Lung microvascular endothelial cell (primary cell): ENCODE results near the gene NUDT16. TPM values are rescaled to one million over a fixed set of nuclear protein-coding genes. Genes with fewer than 3 reads are reported as not detected.
A peak's percentile ranks its signal among the peaks of the same experiment; 100 is the strongest.

ENCODE experiments used
- DNase-seq, 2 donors: peaks; one replicate each; pipeline versions ENCODE4 v3.0.0 to v3.0.0-alpha.2; 2010; ENCODE audit warnings: low read depth in 2 of 2
- total RNA-seq: library from RNA; depleted of rRNA; stranded (reverse); fragments of >200 nt; gene quantifications from 2 replicates; pipeline ENCODE4 v1.2.1, GENCODE V29; 2014

NUDT16 gene
- total RNA-seq, 1 donor from 2014 or later = 18.3 TPM

DNA sequence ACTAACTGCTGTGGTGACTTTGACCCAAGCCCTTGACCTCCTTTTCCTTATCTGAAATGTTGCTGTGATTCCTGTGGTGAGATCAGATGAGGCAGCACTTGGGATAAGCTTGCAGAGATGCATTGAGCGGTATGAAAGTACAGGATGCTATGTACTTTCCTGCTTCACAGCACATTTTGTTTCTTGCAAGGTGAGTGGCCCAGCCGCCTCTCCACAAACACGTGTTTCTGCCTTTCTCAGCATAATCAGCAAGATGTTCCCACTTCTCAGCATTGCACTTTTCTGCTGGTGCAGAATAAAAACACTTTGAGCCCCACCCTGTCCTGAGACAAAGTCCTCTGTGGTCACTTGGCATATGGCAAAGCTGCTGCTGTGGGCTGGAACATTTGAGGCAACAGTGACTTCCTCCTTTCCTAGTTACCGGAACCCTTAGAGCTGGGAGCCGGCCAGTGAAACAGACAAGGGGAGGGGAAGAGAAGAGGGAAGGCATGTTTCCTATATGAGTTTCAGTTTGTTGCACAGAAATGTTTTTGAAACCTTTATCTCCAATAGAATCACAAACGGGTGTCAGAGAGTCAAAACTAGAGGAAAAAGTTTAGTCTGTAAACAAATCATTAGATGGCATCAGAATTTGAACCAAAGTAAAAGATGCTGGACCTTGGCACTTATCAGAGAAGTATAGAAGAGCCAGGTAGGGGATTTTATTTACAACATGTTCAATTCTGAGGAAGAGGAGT lies 5.0 kb downstream of the NUDT16 start:
- DNase-seq = peak; percentile 53 to 71

DNA sequence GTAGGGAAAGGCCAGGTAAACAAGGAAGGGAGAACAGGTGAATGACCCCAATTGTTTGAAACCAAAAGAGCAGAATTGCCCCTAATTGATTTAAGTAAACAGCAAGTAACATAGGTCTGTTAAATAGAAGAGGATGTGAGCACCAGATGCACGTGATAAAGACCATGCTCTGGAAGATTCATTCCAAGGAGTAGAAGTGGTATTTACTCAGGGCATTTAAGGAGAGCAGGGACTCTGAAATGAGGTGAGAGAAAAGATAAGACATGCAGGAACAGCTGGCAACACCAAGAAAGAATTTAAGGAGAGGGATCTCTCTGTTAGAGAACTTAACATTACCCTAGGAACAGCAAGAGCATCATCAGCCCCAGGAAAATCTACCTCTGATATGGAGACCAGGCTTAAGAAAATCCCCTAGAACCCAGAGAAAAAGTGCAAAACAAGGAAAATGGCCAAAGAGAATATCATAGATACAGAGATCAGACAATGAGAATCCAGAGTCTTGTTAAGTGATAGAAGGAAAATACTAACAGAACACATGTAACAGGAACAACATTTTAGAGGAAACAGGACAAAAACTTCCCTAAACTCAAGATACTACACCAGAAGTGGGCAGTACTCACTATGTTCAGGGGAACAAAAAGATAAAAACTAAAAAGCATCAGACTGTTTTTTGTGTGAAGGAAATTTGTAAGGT lies 6.4 kb downstream of the NUDT16 start:
- no peak for DNase-seq

DNA sequence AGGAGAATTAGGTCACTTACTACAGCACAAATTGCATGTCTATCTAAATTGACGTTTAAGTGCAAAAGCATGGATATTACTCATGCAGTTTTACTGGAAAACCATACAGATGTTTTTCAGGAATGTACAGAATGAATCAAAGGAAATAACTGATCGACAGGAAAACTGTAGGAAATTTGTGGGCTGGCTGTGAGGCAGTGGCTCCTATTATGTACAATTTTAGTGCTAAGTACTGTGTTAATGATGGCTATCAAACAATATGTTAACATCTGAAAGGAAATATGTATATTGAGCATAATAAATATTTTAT lies 6.9 kb downstream of the NUDT16 start:
- DNase-seq = peak; percentile 49 to 75

DNA sequence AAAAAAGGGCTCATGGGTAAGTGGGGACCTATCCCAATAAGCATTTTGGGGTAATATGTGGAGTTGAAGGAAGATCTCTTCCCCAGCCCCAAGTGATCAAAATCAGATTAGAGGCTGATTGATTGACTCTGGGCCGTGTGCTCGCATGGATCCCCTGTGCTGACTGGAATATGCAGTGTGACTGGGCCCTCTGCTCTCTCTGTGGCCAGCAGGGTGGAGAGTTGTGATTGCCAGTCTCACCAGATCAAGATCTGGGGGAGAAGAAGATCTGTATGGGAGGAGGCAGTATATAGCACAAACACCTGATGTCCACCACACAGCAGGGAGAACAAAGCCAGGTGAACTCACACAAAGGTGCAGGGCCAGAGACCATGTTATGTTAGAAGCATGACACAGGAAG lies 8.8 kb downstream of the NUDT16 start:
- DNase-seq = no peak

DNA sequence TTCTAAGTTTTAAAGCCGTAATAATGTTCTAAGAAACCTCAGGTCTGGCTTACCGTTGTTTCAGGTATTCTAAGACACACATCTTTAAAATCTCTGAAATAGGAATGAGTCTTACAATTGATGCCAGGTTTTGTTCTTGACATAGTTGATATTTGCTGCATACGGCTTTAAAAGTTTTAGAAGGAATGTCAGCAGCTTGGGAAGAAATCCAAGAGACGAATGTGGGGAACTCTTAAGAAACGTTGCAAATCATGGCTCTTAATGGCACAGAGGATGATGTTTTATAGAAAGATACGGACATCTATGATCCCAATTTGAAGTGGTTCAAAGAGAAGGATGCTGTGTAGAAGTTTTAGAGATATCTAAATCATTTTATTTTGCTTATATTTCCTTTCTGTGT lies 11.5 kb downstream of the NUDT16 start:
- DNase-seq = no peak

DNA sequence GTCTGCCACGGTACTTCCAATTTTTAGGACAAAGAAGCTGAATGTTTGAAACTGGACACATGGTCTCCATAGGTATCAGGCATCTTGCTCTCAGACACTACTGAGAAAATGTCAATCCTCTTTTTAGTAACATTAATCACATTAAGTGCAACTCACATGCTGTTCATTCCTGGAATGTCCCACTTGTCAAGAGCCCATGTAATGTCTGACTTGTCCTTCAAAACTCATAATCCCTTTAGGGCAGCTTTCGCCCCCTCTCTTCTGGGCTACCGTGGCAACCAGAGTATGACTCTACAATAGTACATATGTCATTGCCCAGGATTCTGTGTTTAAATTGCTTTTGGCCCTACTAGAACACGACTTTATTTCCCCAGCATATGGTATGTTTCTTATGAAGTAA lies 12.3 kb downstream of the NUDT16 start:
- DNase-seq = no peak

DNA sequence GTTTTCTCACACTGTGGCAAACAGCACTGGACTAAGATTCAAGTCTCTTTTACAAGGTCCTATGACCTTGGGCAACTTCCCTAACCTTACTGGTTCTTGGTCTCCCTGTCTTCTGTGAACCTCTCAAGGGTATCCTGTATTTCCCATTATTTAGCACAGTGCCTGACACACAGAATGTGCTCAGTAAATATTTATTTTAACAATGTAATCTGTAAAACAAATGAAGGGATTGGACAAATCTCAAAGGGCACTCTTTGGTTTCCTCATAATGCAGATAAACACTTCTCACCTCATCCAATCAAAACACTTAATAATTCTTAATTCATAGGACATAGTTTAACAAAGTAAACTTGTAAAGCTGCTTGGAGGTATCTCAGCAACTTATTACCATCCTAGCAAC lies 12.8 kb downstream of the NUDT16 start:
- DNase-seq = no peak

DNA sequence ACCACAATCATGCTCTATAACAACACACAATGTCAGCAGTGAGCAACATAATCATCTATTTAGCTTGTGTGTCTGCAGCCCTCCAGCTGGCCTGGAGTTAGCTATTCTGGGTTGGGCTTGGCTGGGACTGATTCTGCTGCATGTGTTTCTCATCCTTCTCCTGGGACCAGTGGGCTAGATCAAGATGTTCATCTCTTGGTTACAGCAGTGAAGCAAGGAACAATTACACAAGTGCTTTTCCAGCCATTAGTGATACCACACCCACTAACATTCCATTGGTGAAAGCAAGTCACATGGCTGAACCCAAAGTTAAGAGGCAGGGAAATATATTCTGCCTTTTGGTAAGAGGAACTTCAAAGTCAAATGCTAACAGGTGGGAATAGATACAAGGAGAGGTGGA lies 14.6 kb downstream of the NUDT16 start:
- no peak for DNase-seq

DNA sequence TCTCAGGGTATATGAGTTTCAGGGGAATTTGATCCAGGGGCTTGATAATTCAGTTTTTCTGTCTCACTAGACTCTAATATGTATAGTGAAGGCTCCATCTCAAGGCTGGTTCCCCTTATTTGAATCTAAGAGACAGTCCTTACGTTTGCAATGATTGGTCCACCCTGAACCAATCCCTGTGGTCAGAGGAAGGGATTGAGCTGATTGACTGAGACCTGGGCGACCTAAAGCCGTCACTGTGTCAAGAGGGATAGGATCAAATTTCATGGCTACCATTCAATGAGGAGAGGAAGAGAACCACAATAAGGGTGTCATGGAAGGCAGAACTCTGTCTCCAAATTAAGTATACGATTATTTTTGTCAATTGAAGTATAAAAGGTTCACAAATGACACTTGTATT lies 16.3 kb downstream of the NUDT16 start:
- DNase-seq = no peak

DNA sequence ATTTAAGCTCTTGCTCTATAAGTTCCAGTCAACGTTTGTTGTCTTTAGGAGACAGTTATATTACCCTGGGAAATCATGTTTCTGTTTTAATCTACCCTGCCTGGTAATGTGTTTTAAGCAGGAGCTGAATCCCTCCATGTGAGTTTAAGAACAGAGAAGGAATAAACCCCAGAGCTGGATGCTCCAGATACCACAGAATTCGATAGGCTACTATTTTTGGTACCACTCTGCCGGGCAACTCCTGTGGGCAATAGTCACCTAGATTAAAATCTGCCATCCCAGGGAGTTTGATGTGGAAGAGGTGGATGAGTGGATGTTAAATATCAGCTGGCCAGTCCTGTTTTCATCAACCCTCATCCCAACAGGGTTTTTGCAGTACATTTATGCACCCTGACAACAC lies 20.4 kb downstream of the NUDT16 start:
- DNase-seq = no peak

DNA sequence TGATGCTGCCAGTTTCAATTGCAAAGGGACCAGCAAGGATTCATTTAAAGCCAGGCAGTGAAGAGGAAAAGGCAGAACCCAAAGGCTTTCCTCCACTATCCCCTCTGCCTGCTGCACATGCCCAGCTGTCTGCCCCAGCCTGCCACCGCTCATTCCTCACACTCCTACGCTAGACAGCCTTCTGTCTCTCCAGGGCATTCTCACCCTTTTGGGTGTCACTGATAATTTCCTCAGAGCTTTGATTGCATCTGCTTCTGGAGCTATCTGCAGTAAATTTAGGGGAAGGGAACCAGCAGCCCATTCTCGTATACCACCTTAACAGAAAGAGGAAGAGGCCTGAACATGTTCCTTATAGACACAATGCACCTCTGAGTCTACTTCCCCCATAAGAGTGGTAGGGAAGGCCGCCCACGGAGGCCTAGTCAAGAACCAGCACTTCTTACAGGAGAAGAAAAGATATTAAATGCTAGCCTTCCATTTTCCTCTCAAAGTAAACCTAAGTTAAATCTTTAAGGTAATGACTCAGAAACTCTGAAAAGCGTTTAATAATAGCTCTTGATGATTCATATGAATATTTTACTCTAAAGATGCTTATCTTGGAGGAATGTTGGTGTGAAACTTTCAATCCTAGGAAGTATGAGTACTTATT lies 20.9 kb downstream of the NUDT16 start:
- peak in 1 of 2 donors; percentile 74 for DNase-seq

DNA sequence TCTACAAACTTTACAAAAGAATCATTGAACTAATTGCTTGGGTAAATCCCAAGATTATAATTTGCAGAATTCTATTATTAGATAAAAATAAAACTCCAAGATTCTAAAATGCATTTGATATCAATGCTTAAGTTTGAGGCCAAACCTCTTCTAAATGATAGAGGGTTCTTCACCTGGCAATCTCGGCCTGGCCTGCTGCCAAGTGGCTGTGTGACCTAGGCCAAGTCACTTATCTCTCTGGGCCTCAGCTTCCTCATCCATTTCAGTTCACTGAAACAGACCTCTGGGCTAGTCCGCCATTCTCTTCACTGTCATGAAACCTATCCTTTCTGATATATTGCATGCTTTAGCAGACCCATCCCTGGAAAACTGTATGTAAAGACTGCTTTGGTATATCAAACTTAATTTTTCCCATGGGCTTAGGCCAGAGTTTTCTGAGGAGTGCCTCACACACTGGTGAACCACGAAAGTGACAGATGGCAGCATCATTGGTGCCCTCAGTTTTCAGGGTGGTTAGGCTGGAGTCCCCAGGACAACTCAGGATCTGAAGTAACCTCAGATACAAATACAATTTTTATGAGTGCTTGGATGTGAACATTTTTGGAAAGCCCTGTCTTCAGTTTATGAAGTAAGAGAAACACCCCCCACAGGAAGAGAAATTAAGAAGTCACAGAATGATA lies 21.8 kb downstream of the NUDT16 start:
- DNase-seq = no peak

DNA sequence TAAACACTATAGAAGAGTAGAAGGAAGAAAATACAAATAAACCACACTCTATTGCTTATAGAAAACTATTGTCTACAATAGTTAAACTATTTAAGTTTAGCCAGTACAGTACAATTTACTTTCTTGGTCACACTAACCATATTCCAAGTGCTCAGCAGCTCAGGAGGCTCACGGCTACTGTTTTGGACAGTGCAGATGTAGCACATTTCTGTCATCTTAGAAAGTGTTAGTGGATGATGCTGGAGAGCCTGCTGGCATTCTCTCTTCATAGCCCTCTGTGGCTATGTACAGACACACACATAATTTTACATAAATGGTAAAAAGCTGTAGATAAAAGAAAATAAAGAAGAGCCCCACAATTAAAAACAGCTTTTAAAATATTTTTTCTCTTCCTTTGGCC lies 23.8 kb downstream of the NUDT16 start:
- DNase-seq = no peak

DNA sequence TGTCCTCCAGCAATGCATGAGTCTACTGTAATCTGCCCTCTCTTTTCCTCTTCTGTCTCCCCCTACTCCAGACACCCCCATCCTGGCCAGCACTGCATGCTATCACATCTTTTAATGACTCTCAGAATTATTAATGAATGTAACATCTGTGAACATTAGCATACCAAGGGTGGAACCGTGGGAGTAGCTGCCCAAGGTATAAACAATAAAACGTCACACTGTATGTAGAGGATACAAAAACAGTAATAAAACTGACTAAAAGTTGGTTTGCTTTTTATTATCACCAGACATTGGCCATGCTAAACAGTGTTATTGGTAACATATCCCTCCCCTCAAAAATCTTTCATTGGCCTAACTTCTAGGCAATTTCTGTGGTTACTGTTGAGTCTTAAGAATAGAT lies 24.7 kb downstream of the NUDT16 start:
- DNase-seq = no peak

DNA sequence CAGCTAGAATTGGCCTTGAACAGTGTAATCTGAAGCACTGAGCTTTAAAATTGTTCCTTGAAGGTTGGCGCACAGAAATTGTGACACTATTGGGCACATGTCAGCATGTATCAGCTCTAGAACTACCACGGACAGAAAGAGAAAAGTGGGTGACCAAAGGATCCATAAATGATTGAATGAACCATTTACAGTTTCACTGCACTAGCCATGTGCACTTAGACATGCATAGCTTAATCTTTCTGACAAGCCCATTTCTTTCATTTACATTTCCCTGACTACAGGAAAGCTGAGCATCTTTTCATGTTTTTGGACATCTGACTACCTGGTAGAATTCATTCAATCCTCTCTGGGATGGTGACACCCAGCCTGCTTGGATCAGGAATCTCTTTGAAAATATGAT lies 36.2 kb downstream of the NUDT16 start:
- no peak for DNase-seq

DNA sequence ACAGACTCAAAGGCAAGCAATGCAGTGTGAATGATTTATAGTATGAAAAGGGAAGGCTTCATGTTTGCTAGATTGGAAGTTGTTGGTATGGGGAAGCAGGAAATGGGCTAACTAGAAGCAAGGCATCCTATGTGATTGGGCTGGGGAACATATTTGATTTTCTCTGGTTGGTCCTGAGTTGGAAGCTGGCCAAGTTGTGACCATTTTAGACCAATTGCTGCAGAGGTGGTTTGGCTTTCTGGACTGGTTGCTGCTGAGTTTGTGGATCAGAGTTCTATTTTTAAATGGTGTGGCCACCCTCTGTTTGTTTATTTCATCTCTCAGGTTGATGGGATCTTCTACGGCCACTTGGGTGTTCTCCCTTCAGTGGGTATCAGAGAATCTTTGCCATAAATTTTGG lies 39.7 kb downstream of the NUDT16 start:
- DNase-seq = peak in 1 of 2 donors; percentile 3

DNA sequence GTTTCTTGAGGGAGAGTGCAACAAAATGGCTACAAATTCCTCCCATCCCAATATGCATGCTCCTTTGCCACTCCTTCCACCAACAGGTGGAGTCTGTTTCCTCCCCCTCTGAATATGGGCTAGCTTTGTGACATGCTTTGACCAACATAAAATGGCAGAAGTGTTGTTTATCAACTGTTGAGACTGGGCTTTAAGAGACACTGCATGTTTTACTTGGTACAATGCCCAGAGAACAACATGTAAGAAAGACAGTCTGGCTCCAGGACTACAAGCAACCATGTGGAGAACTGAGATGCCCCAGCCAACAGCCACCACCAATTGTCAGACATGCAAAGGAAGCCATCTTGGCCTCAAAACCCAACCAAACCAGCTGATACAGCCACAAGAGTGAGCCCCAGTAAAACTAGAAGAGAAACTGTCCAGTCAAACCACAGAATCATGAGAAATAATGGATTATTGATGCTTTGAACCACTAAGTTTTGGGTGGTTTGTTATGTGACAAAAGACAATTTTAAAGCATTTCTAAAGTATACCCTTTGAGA lies 40.5 kb downstream of the NUDT16 start:
- no peak for DNase-seq

DNA sequence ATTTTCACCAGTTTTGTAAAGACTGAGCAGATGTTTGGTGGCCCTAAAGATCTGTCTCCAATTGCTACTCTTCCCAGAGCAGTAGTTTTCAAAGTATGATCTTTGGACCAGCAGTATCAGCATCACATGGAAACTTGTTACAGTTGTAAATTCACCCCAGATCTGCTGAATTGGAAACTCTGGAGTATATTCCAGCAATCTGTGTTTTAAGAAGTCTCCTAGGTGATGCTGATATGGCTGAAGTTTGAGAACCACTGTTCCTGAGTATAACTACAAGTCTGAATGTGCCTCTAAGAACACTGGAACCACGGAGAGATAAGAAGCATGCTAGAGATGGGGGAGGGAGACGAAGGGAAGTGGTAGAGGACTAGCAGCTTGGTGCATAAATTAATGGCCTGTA lies 45.7 kb downstream of the NUDT16 start:
- no peak for DNase-seq

DNA sequence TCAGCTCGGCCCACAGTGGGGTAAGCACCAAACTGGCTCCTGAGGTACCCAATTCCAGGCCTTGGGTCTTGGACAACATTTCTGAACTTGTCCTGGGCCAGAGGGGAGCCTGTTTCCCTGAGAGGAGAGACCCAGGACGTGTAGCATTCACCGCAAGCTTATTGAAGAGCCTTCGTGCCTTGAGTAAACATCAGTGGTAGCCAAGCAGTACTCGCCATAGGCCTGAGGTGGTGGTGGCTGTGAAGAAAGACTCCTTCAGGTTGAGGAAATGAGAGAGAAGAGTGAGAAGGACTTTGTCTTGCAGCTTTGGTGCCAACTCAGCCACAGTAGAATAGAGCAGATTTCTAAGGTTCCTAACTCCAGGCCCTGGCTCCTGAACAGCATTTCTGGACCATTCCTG lies 50.2 kb downstream of the NUDT16 start:
- no peak for DNase-seq

DNA sequence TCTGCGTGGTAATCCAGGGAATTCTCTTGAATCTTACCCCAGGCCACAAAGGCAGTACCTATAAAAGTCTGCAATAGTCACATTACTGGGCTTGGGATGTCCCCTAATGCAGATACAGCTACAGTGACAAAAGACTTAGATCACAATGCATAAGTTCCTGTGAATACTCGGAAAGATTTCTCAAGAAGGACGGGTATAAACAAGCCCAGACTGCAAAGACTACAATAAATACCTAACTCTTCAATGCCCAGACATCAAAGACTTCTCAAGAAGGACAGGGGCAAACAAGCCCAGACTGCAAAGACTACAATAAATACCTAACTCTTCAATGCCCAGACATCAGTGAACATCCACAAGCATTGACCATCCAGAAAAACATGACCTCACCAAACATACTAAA lies 50.9 kb downstream of the NUDT16 start:
- no peak for DNase-seq

DNA sequence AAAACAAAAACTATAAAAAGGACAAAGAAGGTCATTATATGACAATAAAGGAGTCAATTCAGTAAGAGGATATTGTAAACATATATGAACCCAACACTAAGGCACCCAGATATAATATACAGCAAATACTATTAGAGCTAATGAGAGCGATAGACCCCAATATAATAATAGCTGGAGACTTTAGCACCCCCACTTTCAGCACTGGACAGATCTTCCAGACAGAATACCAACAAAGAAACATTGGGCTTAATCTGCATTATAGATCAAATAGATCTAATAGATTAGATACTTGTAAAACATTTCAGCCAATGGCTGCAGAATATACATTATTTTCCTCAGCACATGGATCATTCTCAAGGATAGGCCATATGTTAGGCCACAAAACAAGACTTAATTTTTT lies 53.4 kb downstream of the NUDT16 start:
- DNase-seq = no peak
